Gastrocnemius medialis (tissue), 4 donors: Measurements from ENCODE around the gene CLASP1.

Experiments
- POLR2A ChIP-seq, 2 donors: fragments of 450-650 bp; IDR thresholded peaks; one replicate each; pipeline ENCODE4 v1.6.1; 2017; ENCODE audit warnings: antibody characterized with exemption in 2 of 2, mild to moderate bottlenecking in 2 of 2, moderate library complexity in 2 of 2
- TF ChIP-seq, protein P1 (sequence below), 5 experiments: fragments of 450-650 bp in 3 of 5; fragments of 200-600 bp in 2 of 5; sonication (generic) in 2 of 5; IDR thresholded peaks in 4 of 5; conservative IDR thresholded peaks in 1 of 5; 1 replicate in 4 of 5; 2 replicates in 1 of 5; pipeline ENCODE4 v1.5.1; 2016 to 2019; ENCODE audit warnings: antibody characterized with exemption in 5 of 5, mild to moderate bottlenecking in 3 of 5, moderate library complexity in 3 of 5

DNA sequence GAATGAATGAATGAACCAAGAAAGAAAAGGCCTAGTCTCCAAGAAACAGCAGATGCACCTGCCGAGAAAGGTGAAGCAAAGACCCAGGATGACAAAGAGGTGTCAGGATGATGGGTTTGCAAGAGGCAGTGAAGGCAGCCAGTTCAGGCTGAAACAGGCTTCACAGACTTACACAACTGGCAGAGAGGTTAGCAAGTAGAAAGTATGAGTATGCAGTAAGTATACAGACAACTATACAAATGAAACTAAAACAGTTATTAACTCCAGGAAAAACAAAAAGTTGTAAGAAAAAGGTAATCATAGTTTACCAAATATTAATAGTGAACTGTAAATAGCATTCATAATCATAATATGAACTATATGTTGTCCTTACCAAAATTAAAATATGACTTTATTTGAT, 138.4 kb downstream of the CLASP1 start:
- TF ChIP-seq, protein P1, sequence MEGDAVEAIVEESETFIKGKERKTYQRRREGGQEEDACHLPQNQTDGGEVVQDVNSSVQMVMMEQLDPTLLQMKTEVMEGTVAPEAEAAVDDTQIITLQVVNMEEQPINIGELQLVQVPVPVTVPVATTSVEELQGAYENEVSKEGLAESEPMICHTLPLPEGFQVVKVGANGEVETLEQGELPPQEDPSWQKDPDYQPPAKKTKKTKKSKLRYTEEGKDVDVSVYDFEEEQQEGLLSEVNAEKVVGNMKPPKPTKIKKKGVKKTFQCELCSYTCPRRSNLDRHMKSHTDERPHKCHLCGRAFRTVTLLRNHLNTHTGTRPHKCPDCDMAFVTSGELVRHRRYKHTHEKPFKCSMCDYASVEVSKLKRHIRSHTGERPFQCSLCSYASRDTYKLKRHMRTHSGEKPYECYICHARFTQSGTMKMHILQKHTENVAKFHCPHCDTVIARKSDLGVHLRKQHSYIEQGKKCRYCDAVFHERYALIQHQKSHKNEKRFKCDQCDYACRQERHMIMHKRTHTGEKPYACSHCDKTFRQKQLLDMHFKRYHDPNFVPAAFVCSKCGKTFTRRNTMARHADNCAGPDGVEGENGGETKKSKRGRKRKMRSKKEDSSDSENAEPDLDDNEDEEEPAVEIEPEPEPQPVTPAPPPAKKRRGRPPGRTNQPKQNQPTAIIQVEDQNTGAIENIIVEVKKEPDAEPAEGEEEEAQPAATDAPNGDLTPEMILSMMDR (IDR thresholded peaks at IDR 0.05 in 4 of 5, conservative IDR thresholded peaks at IDR 0.05 in 1 of 5) = no peak
- TF ChIP-seq POLR2A (IDR thresholded peaks at IDR 0.05) = no peak
